HEK293T (cell line): ENCODE data around the gene ASB12.

Experiments used
- ARNT ChIP-seq: fragments of 450-650 bp; IDR thresholded peaks from 2 replicates; pipeline ENCODE4 v1.6.1; 2017; ENCODE audit warnings: mild to moderate bottlenecking
- BHLHE40 ChIP-seq: fragments of 450-650 bp; IDR thresholded peaks from 2 replicates; pipeline ENCODE4 v1.6.1; 2016; ENCODE audit warnings: mild to moderate bottlenecking, moderate library complexity, borderline replicate concordance
- CTBP1 ChIP-seq: fragments of 450-650 bp; IDR thresholded peaks from 2 replicates; pipeline ENCODE4 v1.6.1; 2016; ENCODE audit warnings: borderline replicate concordance
- ELF4 ChIP-seq: fragments of 450-650 bp; IDR thresholded peaks from 2 replicates; pipeline ENCODE4 v1.6.1; 2017; ENCODE audit warnings: antibody characterized with exemption
- FOXM1 ChIP-seq: fragments of 450-650 bp; IDR thresholded peaks from 2 replicates; pipeline ENCODE4 v1.6.1; 2017; ENCODE audit warnings: mild to moderate bottlenecking, borderline replicate concordance
- NFRKB ChIP-seq: fragments of 450-650 bp; IDR thresholded peaks from 2 replicates; pipeline ENCODE4 v1.6.1; 2016; ENCODE audit warnings: mild to moderate bottlenecking, moderate library complexity
- SP1 ChIP-seq: fragments of 450-650 bp; IDR thresholded peaks from 2 replicates; pipeline ENCODE4 v1.6.1; 2017
- SUZ12 ChIP-seq: fragments of 450-650 bp; IDR thresholded peaks from 2 replicates; pipeline ENCODE4 v1.6.1; 2016; ENCODE audit warnings: mild to moderate bottlenecking
- TARDBP ChIP-seq: fragments of 450-650 bp; IDR thresholded peaks from 2 replicates; pipeline ENCODE4 v1.6.1; 2016

GRCh38 chrX:64204701-64205440, 25.5 kb downstream of the ASB12 start:
- no peak for TF ChIP-seq ELF4
- no peak for TF ChIP-seq ARNT
- no peak for TF ChIP-seq BHLHE40
- TF ChIP-seq TARDBP: no peak
- TF ChIP-seq FOXM1: no peak
- no peak for TF ChIP-seq CTBP1
- no peak for TF ChIP-seq SP1
- TF ChIP-seq SUZ12: no peak
- no peak for TF ChIP-seq NFRKB
